Panc1 (cell line): ENCODE results near the gene TGFB1I1. TPM values are rescaled to one million over a fixed set of nuclear protein-coding genes. Genes with fewer than 3 reads are reported as not detected.
A peak's percentile ranks its signal among the peaks of the same experiment; 100 is the strongest.

Experiments
- ATAC-seq: fragments of 200-7000 bp; cut with Tn5 transposase; 2 replicates; pipeline ENCODE4 v1.9.1; 2020; ENCODE audit warnings: mild to moderate bottlenecking, moderate library complexity
- BruUV-seq: library from RNA; stranded (reverse); fragments of 400-500 nt; replicated peaks from 2 replicates; lab custom pipeline; 2021; lab: Mats Ljungman, UMichigan
- CTCF ChIA-PET: fragments of 300-600 bp; sonication (Branson Sonifier 250); formaldehyde crosslinking; loops from one replicate; lab custom pipeline; 2022; ENCODE audit warnings: antibody characterized with exemption; lab: Charles Lee
- POLR2A ChIA-PET: fragments of 300-600 bp; sonication (Branson Sonifier 250); formaldehyde crosslinking; loops from one replicate; lab custom pipeline; 2022; ENCODE audit warnings: antibody characterized with exemption; lab: Charles Lee
- DNase-seq: peaks from one replicate; pipeline ENCODE4 v3.0.0-alpha.2; 2010; ENCODE audit warnings: low read depth, low spot score
- H3K27ac ChIP-seq: 2 replicates; pipeline ENCODE4 v1.5.1; 2011; ENCODE audit warnings: mild to moderate bottlenecking, low read length, inconsistent platforms
- H3K27me3 ChIP-seq: fragments of 200-500 bp; sonication (Bioruptor generic); 2 replicates; pipeline ENCODE4 v1.6.0; 2014; ENCODE audit warnings: low read length, inconsistent platforms; ENCODE audit not compliant: control insufficient read depth, insufficient read depth
- H3K36me3 ChIP-seq: fragments of 200-500 bp; sonication (Bioruptor generic); 2 replicates; pipeline ENCODE4 v1.5.1; 2014; ENCODE audit warnings: inconsistent platforms, mild to moderate bottlenecking, low read length, moderate library complexity; ENCODE audit not compliant: control insufficient read depth, insufficient read depth
- H3K4me1 ChIP-seq: 2 replicates; pipeline ENCODE4 v1.5.1; 2011; ENCODE audit warnings: inconsistent platforms, mild to moderate bottlenecking, low read length, moderate library complexity; ENCODE audit not compliant: control insufficient read depth, insufficient read depth
- H3K4me3 ChIP-seq, 2 experiments: 2 replicates each; pipeline ENCODE4 v1.5.1; 2011 to 2012; ENCODE audit warnings: low read depth in 2 of 2, low read length in 2 of 2, mild to moderate bottlenecking in 2 of 2, inconsistent platforms in 1 of 2, moderate library complexity in 1 of 2
- H3K9me3 ChIP-seq: fragments of 200-500 bp; sonication (Bioruptor generic); 2 replicates; pipeline ENCODE4 v1.5.1; 2014; ENCODE audit warnings: low read depth, mild to moderate bottlenecking, inconsistent platforms, low read length, moderate library complexity; ENCODE audit not compliant: control insufficient read depth, insufficient read depth
- CTCF ChIP-seq: fragments of 450-650 bp; IDR thresholded peaks from 2 replicates; pipeline ENCODE4 v1.5.1; 2017; ENCODE audit warnings: mild to moderate bottlenecking
- POLR2AphosphoS5 ChIP-seq: IDR thresholded peaks from 2 replicates; pipeline ENCODE4 v1.6.1; 2012; ENCODE audit warnings: mild to moderate bottlenecking, low read depth, low read length, moderate library complexity
- REST ChIP-seq, 2 experiments: IDR thresholded peaks; 2 replicates each; pipeline ENCODE4 v1.6.1; 2011 to 2012; ENCODE audit warnings: low read depth in 2 of 2, control low read depth in 1 of 2, low read length in 1 of 2, mild to moderate bottlenecking in 1 of 2, moderate library complexity in 1 of 2; ENCODE audit not compliant: insufficient read depth in 1 of 2
- SIN3A ChIP-seq: IDR thresholded peaks from 2 replicates; pipeline ENCODE4 v1.6.1; 2012; ENCODE audit warnings: low read depth, mild to moderate bottlenecking, low read length, moderate library complexity, borderline replicate concordance; ENCODE audit not compliant: insufficient read depth
- TCF7L2 ChIP-seq: IDR thresholded peaks from 2 replicates; pipeline ENCODE4 v1.6.1; 2011; ENCODE audit warnings: mild to moderate bottlenecking, low read depth, low read length, inconsistent platforms
- in situ Hi-C: cut with HindIII; loops from 2 replicates; pipeline ENCODE4 v1.10.0; 2016; ENCODE audit warnings: low sequenced_read_pairs, low pct_unique_long_range_greater_than_20kb
- intact Hi-C: fragments of 100-400 bp; cut with micrococcal nuclease; formaldehyde crosslinking; loops from one replicate; pipeline ENCODE4 v1.10.0; 2022; ENCODE audit not compliant: unreplicated experiment
- total RNA-seq: library from RNA; stranded (reverse); gene quantifications from one replicate; pipeline ENCODE4 v1.2.1, GENCODE V29; 2021; ENCODE audit not compliant: unreplicated experiment

TGFB1I1 gene
- total RNA-seq, 1 experiment from 2014 or later: 32.5 TPM

GRCh38 chr16:31472709-31473203 lies 804 bp downstream of the TGFB1I1 start:
- CTCF ChIA-PET: interaction anchor here (0.6 kb wide), 1 partner anchor 115 kb away, joined by 3 read pairs; no protein-coding TSS in a partner anchor
- Histone ChIP-seq H3K9me3 (no peaks in the 10 kb centered on the region), H3K27me3 (no peaks in the 10 kb centered on the region), H3K27ac (peak overlapping the region; percentile 81), H3K4me1 (peaks cover 6% of the 10 kb centered on the region; the same call in 1 of the 2 replicates), H3K36me3 (peaks cover 3% of the 10 kb centered on the region; the same call in 1 of the 2 replicates), H3K4me3 (peak overlapping the region; percentile 63 to 79)
- peak; percentile 60 for DNase-seq
- in situ Hi-C loops (no loop called here), intact Hi-C loops (loop anchor here (5.0 kb wide), 1 partner anchor 225 kb away; no protein-coding TSS in a partner anchor)
- TSS peak; percentile 71 for BruUV-seq
- ATAC-seq: peak; percentile 74
- TF ChIP-seq REST (IDR thresholded peaks at IDR 0.05; ENCODE audit: insufficient read depth in 1 of 2, low read depth in 2 of 2, low read length in 1 of 2) (no peak), CTCF (peak; percentile 86)
- POLR2A ChIA-PET: interaction anchor here (0.7 kb wide), 1 partner anchor 218 kb away, joined by 7 read pairs; no protein-coding TSS in a partner anchor

- ATAC-seq: no peak
- in situ Hi-C loops (no loop called here), intact Hi-C loops (loop anchor here (5.0 kb wide), 1 partner anchor 224 kb away; no protein-coding TSS in a partner anchor)
- Histone ChIP-seq H3K4me1 (peaks cover 8% of the 10 kb centered on the region; the same call in 1 of the 2 replicates), H3K9me3 (no peaks in the 10 kb centered on the region), H3K4me3 (no peak overlapping the region; a peak in 1 of 4 replicates), H3K36me3 (peaks cover 3% of the 10 kb centered on the region; the same call in 1 of the 2 replicates), H3K27ac (no peak overlapping the region), H3K27me3 (no peaks in the 10 kb centered on the region)
- CTCF ChIA-PET: interaction anchor here (0.6 kb wide), 1 partner anchor 114 kb away, joined by 3 read pairs; no protein-coding TSS in a partner anchor
- BruUV-seq: no TSS peak
- POLR2A ChIA-PET: no interaction called here
- no peak for DNase-seq
- TF ChIP-seq POLR2AphosphoS5: no peak
- TF ChIP-seq TCF7L2: no peak
- no peak for TF ChIP-seq SIN3A
- TF ChIP-seq CTCF: no peak
- no peak for TF ChIP-seq REST (IDR thresholded peaks at IDR 0.05; ENCODE audit: insufficient read depth in 1 of 2, low read depth in 2 of 2, low read length in 1 of 2)
These were observed 1.5 kb downstream of the TGFB1I1 start for GRCh38 chr16:31473264-31473984.
